B cell (primary cell): ENCODE results near the gene TCP10L. TPM values are rescaled to one million over a fixed set of nuclear protein-coding genes. Genes with fewer than 3 reads are reported as not detected.
A peak's percentile ranks its signal among the peaks of the same experiment; 100 is the strongest.

Source experiments
- ATAC-seq: fragments of 200-7000 bp; cut with Tn5 transposase; one replicate; pipeline ENCODE4 v1.10.0; 2021; ENCODE audit warnings: low read depth, mild to moderate bottlenecking, moderate number of reproducible peaks, moderate library complexity
- CTCF ChIA-PET: fragments of 350-600 bp; sonication (Branson Sonifier 250); formaldehyde crosslinking; loops from one replicate; lab custom pipeline; 2021; ENCODE audit warnings: antibody characterized with exemption, inconsistent platforms; lab: Charles Lee
- POLR2A ChIA-PET: fragments of 350-600 bp; sonication (Branson Sonifier 250); formaldehyde crosslinking; loops from one replicate; lab custom pipeline; 2021; ENCODE audit warnings: antibody characterized with exemption; lab: Charles Lee
- DNase-seq: peaks from one replicate; pipeline ENCODE4 v3.0.0; 2013
- H2AFZ ChIP-seq: 2 replicates; pipeline ENCODE4 v1.6.1; 2012; ENCODE audit warnings: mild to moderate bottlenecking, low read depth, low read length; ENCODE audit not compliant: insufficient read depth, poor library complexity, severe bottlenecking
- H3K27ac ChIP-seq, 2 donors: 1 replicate in 1 of 2; 2 replicates in 1 of 2; pipeline ENCODE4 v1.5.1; 2012 to 2013; ENCODE audit warnings: low read length in 2 of 2, mild to moderate bottlenecking in 2 of 2, moderate library complexity in 1 of 2
- H3K27me3 ChIP-seq, 4 experiments: fragments of 200-600 bp in 1 of 4; sonication (generic) in 1 of 4; replicated peaks in 1 of 4; 1 replicate in 2 of 4; 2 replicates in 2 of 4; pipeline versions ENCODE4 v1.6.1 to v1.7.0; 2013 to 2016; ENCODE audit warnings: low read length in 3 of 4, mild to moderate bottlenecking in 2 of 4, mixed read lengths in 1 of 4, moderate library complexity in 1 of 4; ENCODE audit not compliant: insufficient read depth in 4 of 4, control insufficient read depth in 3 of 4; ENCODE audit errors: control extremely low read depth in 1 of 4
- H3K36me3 ChIP-seq, 2 experiments: replicated peaks in 1 of 2; 1 replicate in 1 of 2; 2 replicates in 1 of 2; pipeline versions ENCODE4 v1.6.1 to v1.7.1; 2013; ENCODE audit warnings: low read length in 1 of 2; ENCODE audit not compliant: insufficient read depth in 2 of 2, control insufficient read depth in 1 of 2; ENCODE audit errors: control extremely low read depth in 1 of 2, extremely low read depth in 1 of 2
- H3K4me1 ChIP-seq, 2 donors: fragments of 200-600 bp in 1 of 2; sonication (generic) in 1 of 2; 1 replicate in 1 of 2; 2 replicates in 1 of 2; pipeline versions ENCODE4 v1.5.1 to v1.6.1; 2013 to 2017; ENCODE audit warnings: low read length in 2 of 2; ENCODE audit not compliant: control insufficient read depth in 2 of 2, insufficient read depth in 2 of 2
- H3K4me2 ChIP-seq: replicated peaks from 2 replicates; pipeline ENCODE3; 2012; ENCODE audit warnings: mild to moderate bottlenecking, low read depth, low read length; ENCODE audit not compliant: poor library complexity, severe bottlenecking
- H3K4me3 ChIP-seq, 5 experiments: fragments of 200-600 bp in 1 of 5; sonication (generic) in 1 of 5; 1 replicate in 3 of 5; 2 replicates in 2 of 5; pipeline versions ENCODE4 v1.5.1 to v1.7.0; 2011 to 2016; ENCODE audit warnings: low read length in 4 of 5, mild to moderate bottlenecking in 4 of 5, low read depth in 2 of 5, control low read depth in 1 of 5, moderate library complexity in 1 of 5; ENCODE audit not compliant: insufficient read depth in 1 of 5; ENCODE audit errors: control extremely low read depth in 1 of 5, extremely low read depth in 1 of 5
- H3K79me2 ChIP-seq: fragments of 200-600 bp; sonication (generic); one replicate; pipeline ENCODE4 v1.6.0; 2016; ENCODE audit warnings: low read length; ENCODE audit not compliant: control insufficient read depth, insufficient read depth
- H3K9ac ChIP-seq: fragments of 200-600 bp; sonication (generic); 2 replicates; pipeline ENCODE4 v1.6.1; 2017; ENCODE audit warnings: mild to moderate bottlenecking, low read length, moderate library complexity
- H3K9me3 ChIP-seq, 3 donors: one replicate each; pipeline versions ENCODE4 v1.6.1 to v1.7.1; 2013; ENCODE audit warnings: low read length in 2 of 3; ENCODE audit not compliant: control insufficient read depth in 2 of 3, insufficient read depth in 1 of 3; ENCODE audit errors: control extremely low read depth in 1 of 3
- H4K20me1 ChIP-seq: 2 replicates; pipeline ENCODE4 v1.6.0; 2012; ENCODE audit warnings: mild to moderate bottlenecking, low read length; ENCODE audit not compliant: insufficient read depth, control insufficient read depth, poor library complexity, severe bottlenecking
- H3K27ac Mint-ChIP-seq: one replicate; pipeline ENCODE4 v1.8.0; 2021; ENCODE audit warnings: mixed read lengths
- H3K27me3 Mint-ChIP-seq: one replicate; pipeline ENCODE4 v1.8.0; 2021; ENCODE audit warnings: mixed read lengths
- H3K4me1 Mint-ChIP-seq: one replicate; pipeline ENCODE4 v1.8.0; 2021; ENCODE audit warnings: mixed read lengths
- H3K4me3 Mint-ChIP-seq: one replicate; pipeline ENCODE4 v1.8.0; 2021; ENCODE audit warnings: mixed read lengths
- H3K9me3 Mint-ChIP-seq: one replicate; pipeline ENCODE4 v1.8.0; 2022; ENCODE audit warnings: mixed read lengths; ENCODE audit not compliant: insufficient read depth
- CTCF ChIP-seq: fragments of 200-600 bp; IDR thresholded peaks from one replicate; pipeline ENCODE4 v1.8.0; 2022; ENCODE audit warnings: antibody characterized with exemption, mild to moderate bottlenecking
- WGBS: methylation state at CpG from one replicate; pipeline ENCODE4 v1.1.5; 2013; ENCODE audit warnings: missing lambda C conversion rate; ENCODE audit not compliant: insufficient coverage; 5-methylcytosine and 5-hydroxymethylcytosine counted together
- intact Hi-C: fragments of 100-400 bp; cut with micrococcal nuclease; formaldehyde crosslinking; loops from one replicate; pipeline ENCODE4 v1.10.0; 2022
- polyA plus RNA-seq: library from polyadenylated mRNA; depleted of rRNA; stranded (reverse); fragments of >200 nt; gene quantifications from 2 replicates; pipeline ENCODE4 v1.2.3, GENCODE V29; 2012
- total RNA-seq, 2 donors: library from RNA; stranded (reverse); fragments of 120-200 nt in 1 of 2; gene quantifications; 1 replicate in 1 of 2; 2 replicates in 1 of 2; pipeline versions ENCODE4 v1.2.3 to v1.2.4, GENCODE V29; 2013 to 2022

TCP10L gene
- total and polyA plus RNA-seq, 2 donors (not counting 1 experiment from before 2014, with no cell fraction given) = 0.39 TPM

- peak within 1 kb of the TSS; percentile 78 to 92 for H3K27ac ChIP-seq
- intact Hi-C loops = loop anchor here (1.0 to 10.0 kb wide), 11 partner anchors 100 to 1028 kb away; partner anchors contain the start of genes CRYZL1, GART, IFNAR1 and MIS18A
- peak within 1 kb of the TSS; percentile 85 to 95 (median 88) for H3K4me3 ChIP-seq
- peak within 1 kb of the TSS; percentile 95 for H2AFZ ChIP-seq
- Mint-ChIP-seq H3K9me3 (no peaks in the 10 kb centered on the region), H3K27ac (peak within 1 kb of the TSS; percentile 97), H3K4me1 (peaks cover 7% of the 10 kb centered on the region), H3K4me3 (peak within 1 kb of the TSS; percentile 98), H3K27me3 (peaks cover 3% of the 10 kb centered on the region)
- H4K20me1 ChIP-seq = no peaks in the 10 kb centered on the region
- no peak for TF ChIP-seq CTCF
- under 1% methylated on average over 80 of the region's 81 CpGs for WGBS
- DNase-seq = peak; percentile 96
- peaks cover 2 to 11% of the 10 kb centered on the region in 2 experiments for H3K36me3 ChIP-seq
- ChIA-PET CTCF (interaction anchor here (1.2 to 3.0 kb wide), 2 partner anchors 12 to 160 kb away, joined by 4 to 21 read pairs; partner anchors contain the start of gene PAXBP1), POLR2A (interaction anchor here (0.6 to 1.6 kb wide), 4 partner anchors 116 to 1041 kb away, joined by 3 to 5 read pairs (median 4); partner anchors contain the start of gene SYNJ1)
- H3K27me3 ChIP-seq = no peaks in the 10 kb centered on the region
- H3K9me3 ChIP-seq = peaks cover 0 to 5% (median 0%) of the 10 kb centered on the region in 3 donors
- peaks cover 22% of the 10 kb centered on the region for H3K79me2 ChIP-seq
- peaks cover 3 to 21% of the 10 kb centered on the region in 2 donors for H3K4me1 ChIP-seq
- peak within 1 kb of the TSS; percentile 94 for H3K9ac ChIP-seq
- ATAC-seq = peak; percentile 86
- peak within 1 kb of the TSS; percentile 99 for H3K4me2 ChIP-seq
These were observed 27.0 kb upstream of the TCP10L start, which contains the start of gene CFAP298 for GRCh38 chr21:32612075-32612998. TSS of gene CFAP298 (minus strand) at chr21:32612377. CDS start at chr21:32612243, 134 bp downstream.
